HG02852 (cell line): Measurements from ENCODE around the gene ADAD2.

ENCODE experiments used
- ATAC-seq: cut with Tn5 transposase; IDR thresholded peaks from one replicate; pipeline ENCODE4 v1.9.1; 2021; ENCODE audit warnings: mild to moderate bottlenecking, moderate library complexity; ENCODE audit not compliant: unreplicated experiment

The ADAD2 gene

DNA sequence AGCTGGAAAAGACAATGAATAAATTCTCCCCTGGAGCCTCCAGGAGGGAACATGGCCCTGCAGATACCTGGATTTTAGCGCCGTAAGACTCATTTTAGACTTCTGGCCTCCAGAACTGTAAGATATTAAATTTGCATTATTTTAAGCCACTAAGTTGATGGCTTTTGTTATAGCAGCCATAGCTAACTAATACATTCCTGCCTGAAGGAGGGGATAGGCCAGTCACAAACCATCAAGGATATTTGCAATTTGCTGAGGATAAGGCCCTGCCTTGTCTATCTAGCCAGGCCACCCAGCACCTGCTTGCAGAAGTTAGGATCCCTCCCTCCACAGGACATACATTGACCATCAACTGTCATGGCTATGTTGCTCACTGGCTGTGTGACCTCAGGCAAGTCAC, 53.8 kb downstream of the ADAD2 start:
- no peak for ATAC-seq

DNA sequence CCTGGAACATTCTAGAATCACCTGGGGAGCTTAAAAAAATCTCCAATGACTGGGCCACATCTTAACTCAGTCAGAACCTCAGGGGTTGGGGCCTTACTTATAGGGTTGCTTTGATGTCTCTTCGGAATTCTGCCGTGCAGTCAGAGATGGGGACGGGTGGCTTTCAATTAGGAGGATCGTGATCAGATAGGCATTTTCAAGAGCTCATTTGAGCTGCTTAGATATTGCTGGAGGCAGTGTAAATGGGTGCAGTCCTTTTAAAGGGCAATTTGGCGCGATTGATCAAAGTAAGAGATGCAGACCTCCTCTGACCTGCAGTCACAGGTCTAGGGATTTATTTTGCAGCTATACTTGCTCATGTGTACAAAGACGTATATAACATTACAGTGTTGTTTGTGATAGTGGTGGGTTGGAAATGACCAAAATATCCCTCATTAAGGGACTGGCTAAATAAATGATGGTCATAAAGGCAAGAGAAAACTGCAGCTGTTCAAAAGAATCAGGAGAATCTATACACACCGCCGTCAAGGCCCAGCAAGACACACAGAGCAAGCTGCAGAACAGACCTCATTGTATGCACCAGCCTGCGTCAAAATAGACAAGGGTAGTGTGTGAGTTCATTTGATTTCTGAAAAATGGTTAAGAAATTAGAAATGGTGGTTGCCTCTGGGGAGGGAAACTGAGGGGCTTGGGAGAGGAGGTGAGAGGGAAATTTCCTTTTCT, 55.2 kb downstream of the ADAD2 start:
- ATAC-seq: no peak

DNA sequence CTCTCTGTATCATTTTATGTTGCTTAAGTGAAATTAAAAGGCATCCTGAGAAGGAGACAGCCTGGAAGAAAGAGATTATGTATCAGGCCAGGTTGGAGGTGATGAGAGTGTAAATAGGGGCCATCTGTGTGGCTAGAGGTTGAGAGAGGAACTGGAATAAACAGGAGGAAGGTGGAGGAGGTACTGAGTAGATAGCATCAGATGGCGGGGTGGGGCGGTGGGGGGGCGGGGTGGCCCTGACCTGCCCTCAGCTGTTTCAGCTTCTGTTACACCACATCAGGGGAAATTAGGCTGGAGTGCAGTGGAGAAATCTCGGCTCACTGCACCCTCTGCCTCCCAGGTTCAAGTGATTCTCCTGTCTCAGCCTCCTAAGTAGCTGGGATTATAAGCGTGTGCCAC, 55.7 kb downstream of the ADAD2 start:
- ATAC-seq: no peak
